SK-N-SH (cell line): Measurements from ENCODE around the gene LYRM7. TPM values are rescaled to one million over a fixed set of nuclear protein-coding genes. Genes with fewer than 3 reads are reported as not detected.

Experiments used
- CTCF ChIA-PET: fragments of 300-600, 350-600 bp; formaldehyde crosslinking; extraction: SDS; loops from one replicate; lab custom pipeline; 2021; lab: Yijun Ruan, JAX
- POLR2A ChIA-PET: fragments of 350-600 bp; sonication (Branson Sonifier 250); formaldehyde crosslinking; extraction: SDS; loops from one replicate; lab custom pipeline; 2020; ENCODE audit warnings: antibody characterized with exemption, inconsistent platforms; lab: Yijun Ruan, JAX
- DNase-seq: peaks from one replicate; pipeline ENCODE4 v3.0.0; 2012
- H2AFZ ChIP-seq: fragments of 200-600 bp; sonication (generic); 2 replicates; pipeline ENCODE4 v1.8.1; 2016; ENCODE audit warnings: antibody characterized with exemption, mild to moderate bottlenecking, low read depth
- H3F3A ChIP-seq: fragments of 200-600 bp; sonication (generic); replicated peaks from 2 replicates; pipeline ENCODE3; 2016; ENCODE audit warnings: antibody characterized with exemption, mild to moderate bottlenecking; ENCODE audit not compliant: insufficient read depth
- H3K27ac ChIP-seq, 2 experiments: fragments of 200-500 bp in 1 of 2; fragments of 200-600 bp in 1 of 2; sonication (Bioruptor generic) in 1 of 2; sonication (generic), shearing (Covaris generic) in 1 of 2; 2 replicates each; pipeline versions ENCODE4 v1.5.1 to v1.6.1; 2014 to 2016; ENCODE audit warnings: low read depth in 2 of 2, inconsistent platforms in 1 of 2, low read length in 1 of 2, mild to moderate bottlenecking in 1 of 2, mixed read lengths in 1 of 2
- H3K27me3 ChIP-seq: fragments of 200-600 bp; sonication (generic), shearing (Covaris generic); 2 replicates; pipeline ENCODE4 v1.6.1; 2016; ENCODE audit warnings: mixed run types; ENCODE audit not compliant: insufficient read depth
- H3K36me3 ChIP-seq, 2 experiments: fragments of 200-500 bp in 1 of 2; fragments of 200-600 bp in 1 of 2; sonication (Bioruptor generic) in 1 of 2; sonication (generic) in 1 of 2; replicated peaks in 1 of 2; 2 replicates each; pipeline versions ENCODE3 to v1.5.1; 2014 to 2016; ENCODE audit warnings: low read length in 1 of 2, mild to moderate bottlenecking in 1 of 2; ENCODE audit not compliant: insufficient read depth in 2 of 2, control insufficient read depth in 1 of 2
- H3K4me1 ChIP-seq, 2 experiments: fragments of 200-500 bp in 1 of 2; fragments of 200-600 bp in 1 of 2; sonication (Bioruptor generic) in 1 of 2; sonication (generic), shearing (Covaris generic) in 1 of 2; 2 replicates each; pipeline versions ENCODE4 v1.5.1 to v1.6.1; 2014 to 2016; ENCODE audit warnings: low read depth in 1 of 2, low read length in 1 of 2, mixed run types in 1 of 2; ENCODE audit not compliant: insufficient read depth in 2 of 2, control insufficient read depth in 1 of 2
- H3K4me2 ChIP-seq: fragments of 200-600 bp; sonication (generic), shearing (Covaris generic); 2 replicates; pipeline ENCODE4 v1.6.1; 2017; ENCODE audit warnings: mixed run types
- H3K4me3 ChIP-seq, 2 experiments: fragments of 200-500 bp in 1 of 2; fragments of 200-600 bp in 1 of 2; sonication (Bioruptor generic) in 1 of 2; sonication (generic), shearing (Covaris generic) in 1 of 2; 2 replicates each; pipeline versions ENCODE4 v1.5.1 to v1.8.1; 2014 to 2016; ENCODE audit warnings: low read depth in 2 of 2, inconsistent platforms in 1 of 2, low read length in 1 of 2, mild to moderate bottlenecking in 1 of 2, mixed read lengths in 1 of 2, moderate library complexity in 1 of 2
- H3K79me2 ChIP-seq: fragments of 200-600 bp; sonication (generic); 2 replicates; pipeline ENCODE4 v1.8.1; 2017; ENCODE audit warnings: mild to moderate bottlenecking; ENCODE audit not compliant: insufficient read depth
- H3K9ac ChIP-seq: fragments of 200-600 bp; sonication (generic); 2 replicates; pipeline ENCODE4 v1.6.1; 2017; ENCODE audit warnings: mixed run types
- H3K9me2 ChIP-seq: fragments of 200-600 bp; sonication (generic); 2 replicates; pipeline ENCODE4 v1.6.1; 2017; ENCODE audit warnings: mixed run types
- H3K9me3 ChIP-seq: fragments of 200-600 bp; sonication (generic); 2 replicates; pipeline ENCODE4 v1.6.1; 2017; ENCODE audit warnings: mixed run types, mild to moderate bottlenecking, moderate library complexity
- H4K20me1 ChIP-seq: fragments of 200-600 bp; sonication (generic); 2 replicates; pipeline ENCODE4 v1.6.1; 2017; ENCODE audit warnings: mild to moderate bottlenecking, mixed run types; ENCODE audit not compliant: insufficient read depth
- CTCF ChIP-seq: fragments of 200-600 bp; sonication (generic); IDR thresholded peaks from 2 replicates; pipeline ENCODE4 v1.6.1; 2017; ENCODE audit warnings: antibody characterized with exemption, mild to moderate bottlenecking, moderate library complexity
- ELF1 ChIP-seq: IDR thresholded peaks from 2 replicates; pipeline ENCODE4 v1.4.0; 2012
- EP300 ChIP-seq, 2 experiments: IDR thresholded peaks; 2 replicates each; pipeline versions ENCODE4 v1.4.0 to v1.6.1; 2012; ENCODE audit warnings: borderline replicate concordance in 1 of 2, low read depth in 1 of 2, low read length in 1 of 2
- EZH2phosphoT487 ChIP-seq: fragments of 200-600 bp; sonication (generic); IDR thresholded peaks from 2 replicates; pipeline ENCODE4 v1.6.1; 2017; ENCODE audit warnings: low read depth, mixed run types, mild to moderate bottlenecking, antibody characterized with exemption, moderate library complexity, borderline replicate concordance
- FOSL2 ChIP-seq: IDR thresholded peaks from 2 replicates; pipeline ENCODE4 v1.4.0; 2012; ENCODE audit warnings: low read depth, mild to moderate bottlenecking, moderate library complexity, borderline replicate concordance
- GABPA ChIP-seq: IDR thresholded peaks from 2 replicates; pipeline ENCODE4 v1.4.0; 2012; ENCODE audit warnings: low read depth, mild to moderate bottlenecking
- JUND ChIP-seq: IDR thresholded peaks from 2 replicates; pipeline ENCODE4 v1.4.0; 2012
- NFIC ChIP-seq: IDR thresholded peaks from 2 replicates; pipeline ENCODE4 v1.4.0; 2012; ENCODE audit warnings: borderline replicate concordance
- POLR2AphosphoS5 ChIP-seq: IDR thresholded peaks from 2 replicates; pipeline ENCODE4 v1.6.1; 2012; ENCODE audit warnings: low read depth, low read length
- RCOR1 ChIP-seq: fragments of 150-350 bp; IDR thresholded peaks from 2 replicates; pipeline ENCODE4 v1.6.1; 2017; ENCODE audit warnings: antibody characterized with exemption, low read length
- RXRA ChIP-seq: IDR thresholded peaks from 2 replicates; pipeline ENCODE4 v1.4.0; 2012; ENCODE audit warnings: low read depth, mild to moderate bottlenecking, borderline replicate concordance
- SIN3A ChIP-seq: IDR thresholded peaks from 2 replicates; pipeline ENCODE4 v1.6.1; 2012; ENCODE audit warnings: low read depth, mild to moderate bottlenecking, low read length, moderate library complexity, borderline replicate concordance
- SMC3 ChIP-seq: IDR thresholded peaks from 2 replicates; pipeline ENCODE4 v1.6.1; 2012; ENCODE audit warnings: low read depth, low read length, improper control_type of control experiment
- TEAD4 ChIP-seq: IDR thresholded peaks from 2 replicates; pipeline ENCODE4 v1.4.0; 2012; ENCODE audit warnings: mild to moderate bottlenecking, borderline replicate concordance; ENCODE audit not compliant: insufficient read depth
- polyA plus RNA-seq, 3 experiments: library from polyadenylated mRNA; depleted of rRNA; stranded (reverse); fragments of >200 nt; gene quantifications; 2 replicates each; pipeline ENCODE4 v1.2.3, GENCODE V29; 2012
- TF ChIP-seq, protein P1 (sequence below): IDR thresholded peaks from 2 replicates; pipeline ENCODE4 v1.4.0; 2012; ENCODE audit warnings: low read depth, borderline replicate concordance
- TF ChIP-seq, protein P2 (sequence below): IDR thresholded peaks from 2 replicates; pipeline ENCODE4 v1.6.1; 2012; ENCODE audit warnings: mild to moderate bottlenecking, low read depth, low read length, moderate library complexity
- TF ChIP-seq, protein P3 (sequence below): fragments of 150-350 bp; IDR thresholded peaks from 2 replicates; pipeline ENCODE4 v1.6.1; 2017; ENCODE audit warnings: antibody characterized with exemption, low read length, low read depth, borderline replicate concordance
- TF ChIP-seq, protein P4 (sequence below): IDR thresholded peaks from 2 replicates; pipeline ENCODE4 v1.4.0; 2012; ENCODE audit warnings: low read depth, borderline replicate concordance

LYRM7 gene
- polyA plus RNA-seq, 1 of the 3 experiments (the other 2 are of a cell fraction) = 1.4 TPM

DNA sequence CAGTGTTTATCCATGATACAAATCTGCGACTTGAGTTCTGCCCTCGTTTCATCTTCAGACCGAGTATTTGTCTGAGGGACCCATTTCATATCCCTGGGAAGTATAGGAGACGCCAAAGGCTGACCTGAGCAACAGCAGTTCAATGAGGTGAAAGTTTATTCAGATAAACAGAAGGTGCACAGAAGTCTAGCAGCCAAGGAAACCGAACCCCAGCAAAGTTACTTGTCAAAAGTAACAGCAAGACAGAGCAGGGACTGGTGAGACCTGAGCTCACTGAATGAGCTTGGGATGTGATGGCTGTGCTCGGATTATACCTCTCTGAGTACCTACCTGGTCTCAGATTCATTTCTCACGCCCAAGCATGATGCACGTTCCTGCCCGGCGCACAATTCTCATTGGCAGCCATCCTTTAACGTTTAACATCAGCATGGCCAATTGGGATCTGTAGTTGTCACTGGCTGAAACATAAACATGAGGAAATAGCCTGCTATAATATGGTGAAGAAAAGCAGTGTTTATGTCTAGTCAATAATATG, 599 bp downstream of the LYRM7 start (continued):
- TF ChIP-seq, protein P1, sequence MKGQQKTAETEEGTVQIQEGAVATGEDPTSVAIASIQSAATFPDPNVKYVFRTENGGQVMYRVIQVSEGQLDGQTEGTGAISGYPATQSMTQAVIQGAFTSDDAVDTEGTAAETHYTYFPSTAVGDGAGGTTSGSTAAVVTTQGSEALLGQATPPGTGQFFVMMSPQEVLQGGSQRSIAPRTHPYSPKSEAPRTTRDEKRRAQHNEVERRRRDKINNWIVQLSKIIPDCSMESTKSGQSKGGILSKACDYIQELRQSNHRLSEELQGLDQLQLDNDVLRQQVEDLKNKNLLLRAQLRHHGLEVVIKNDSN = no peak
- TF ChIP-seq RXRA (no peak), POLR2AphosphoS5 (no peak)

DNA sequence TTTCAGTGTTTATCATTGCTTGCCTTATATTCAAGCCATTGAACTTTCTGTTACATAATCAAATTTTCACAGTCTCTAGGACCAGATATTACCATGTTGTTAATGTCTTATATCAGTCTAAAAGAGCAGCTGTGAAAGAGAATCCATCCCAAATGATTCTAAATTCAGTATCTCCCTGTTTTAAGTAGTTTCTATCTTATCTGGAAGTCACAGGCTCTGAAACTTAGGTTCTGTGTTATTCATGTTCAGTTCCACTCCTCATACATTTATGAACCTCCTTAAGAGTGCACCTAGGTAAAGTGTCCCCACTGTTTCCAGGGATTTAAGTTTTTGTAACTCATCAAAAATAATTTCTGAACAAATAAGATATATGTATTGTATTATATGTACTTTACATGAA, 9.7 kb downstream of the LYRM7 start:
- TF ChIP-seq, protein P2, sequence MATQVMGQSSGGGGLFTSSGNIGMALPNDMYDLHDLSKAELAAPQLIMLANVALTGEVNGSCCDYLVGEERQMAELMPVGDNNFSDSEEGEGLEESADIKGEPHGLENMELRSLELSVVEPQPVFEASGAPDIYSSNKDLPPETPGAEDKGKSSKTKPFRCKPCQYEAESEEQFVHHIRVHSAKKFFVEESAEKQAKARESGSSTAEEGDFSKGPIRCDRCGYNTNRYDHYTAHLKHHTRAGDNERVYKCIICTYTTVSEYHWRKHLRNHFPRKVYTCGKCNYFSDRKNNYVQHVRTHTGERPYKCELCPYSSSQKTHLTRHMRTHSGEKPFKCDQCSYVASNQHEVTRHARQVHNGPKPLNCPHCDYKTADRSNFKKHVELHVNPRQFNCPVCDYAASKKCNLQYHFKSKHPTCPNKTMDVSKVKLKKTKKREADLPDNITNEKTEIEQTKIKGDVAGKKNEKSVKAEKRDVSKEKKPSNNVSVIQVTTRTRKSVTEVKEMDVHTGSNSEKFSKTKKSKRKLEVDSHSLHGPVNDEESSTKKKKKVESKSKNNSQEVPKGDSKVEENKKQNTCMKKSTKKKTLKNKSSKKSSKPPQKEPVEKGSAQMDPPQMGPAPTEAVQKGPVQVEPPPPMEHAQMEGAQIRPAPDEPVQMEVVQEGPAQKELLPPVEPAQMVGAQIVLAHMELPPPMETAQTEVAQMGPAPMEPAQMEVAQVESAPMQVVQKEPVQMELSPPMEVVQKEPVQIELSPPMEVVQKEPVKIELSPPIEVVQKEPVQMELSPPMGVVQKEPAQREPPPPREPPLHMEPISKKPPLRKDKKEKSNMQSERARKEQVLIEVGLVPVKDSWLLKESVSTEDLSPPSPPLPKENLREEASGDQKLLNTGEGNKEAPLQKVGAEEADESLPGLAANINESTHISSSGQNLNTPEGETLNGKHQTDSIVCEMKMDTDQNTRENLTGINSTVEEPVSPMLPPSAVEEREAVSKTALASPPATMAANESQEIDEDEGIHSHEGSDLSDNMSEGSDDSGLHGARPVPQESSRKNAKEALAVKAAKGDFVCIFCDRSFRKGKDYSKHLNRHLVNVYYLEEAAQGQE = no peak
- TF ChIP-seq TEAD4 (no peak), GABPA (no peak), EZH2phosphoT487 (no peak), FOSL2 (no peak), NFIC (no peak), RXRA (no peak), RCOR1 (no peak), JUND (no peak), EP300 (IDR thresholded peaks at IDR 0.05; ENCODE audit: borderline replicate concordance in 1 of 2, low read depth in 1 of 2, low read length in 1 of 2) (no peak), SIN3A (no peak), SMC3 (no peak), CTCF (no peak), ELF1 (no peak)
- TF ChIP-seq, protein P3, sequence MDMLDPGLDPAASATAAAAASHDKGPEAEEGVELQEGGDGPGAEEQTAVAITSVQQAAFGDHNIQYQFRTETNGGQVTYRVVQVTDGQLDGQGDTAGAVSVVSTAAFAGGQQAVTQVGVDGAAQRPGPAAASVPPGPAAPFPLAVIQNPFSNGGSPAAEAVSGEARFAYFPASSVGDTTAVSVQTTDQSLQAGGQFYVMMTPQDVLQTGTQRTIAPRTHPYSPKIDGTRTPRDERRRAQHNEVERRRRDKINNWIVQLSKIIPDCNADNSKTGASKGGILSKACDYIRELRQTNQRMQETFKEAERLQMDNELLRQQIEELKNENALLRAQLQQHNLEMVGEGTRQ = no peak
- TF ChIP-seq, protein P4, sequence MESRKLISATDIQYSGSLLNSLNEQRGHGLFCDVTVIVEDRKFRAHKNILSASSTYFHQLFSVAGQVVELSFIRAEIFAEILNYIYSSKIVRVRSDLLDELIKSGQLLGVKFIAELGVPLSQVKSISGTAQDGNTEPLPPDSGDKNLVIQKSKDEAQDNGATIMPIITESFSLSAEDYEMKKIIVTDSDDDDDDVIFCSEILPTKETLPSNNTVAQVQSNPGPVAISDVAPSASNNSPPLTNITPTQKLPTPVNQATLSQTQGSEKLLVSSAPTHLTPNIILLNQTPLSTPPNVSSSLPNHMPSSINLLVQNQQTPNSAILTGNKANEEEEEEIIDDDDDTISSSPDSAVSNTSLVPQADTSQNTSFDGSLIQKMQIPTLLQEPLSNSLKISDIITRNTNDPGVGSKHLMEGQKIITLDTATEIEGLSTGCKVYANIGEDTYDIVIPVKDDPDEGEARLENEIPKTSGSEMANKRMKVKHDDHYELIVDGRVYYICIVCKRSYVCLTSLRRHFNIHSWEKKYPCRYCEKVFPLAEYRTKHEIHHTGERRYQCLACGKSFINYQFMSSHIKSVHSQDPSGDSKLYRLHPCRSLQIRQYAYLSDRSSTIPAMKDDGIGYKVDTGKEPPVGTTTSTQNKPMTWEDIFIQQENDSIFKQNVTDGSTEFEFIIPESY = no peak
- Histone ChIP-seq H3K9me3 (no peaks in the 10 kb centered on the region), H3K9ac (no peak overlapping the region), H3K9me2 (no peaks in the 10 kb centered on the region), H3K4me3 (no peak overlapping the region), H3K27ac (no peak overlapping the region), H3K4me1 (no peaks in the 10 kb centered on the region), H3F3A (peaks cover 3% of the 10 kb centered on the region), H3K36me3 (peaks cover 0 to 3% of the 10 kb centered on the region in 2 experiments), H4K20me1 (no peaks in the 10 kb centered on the region), H3K4me2 (no peak overlapping the region), H2AFZ (no peak overlapping the region), H3K27me3 (no peaks in the 10 kb centered on the region), H3K79me2 (no peaks in the 10 kb centered on the region)
- POLR2A ChIA-PET = no interaction called here
- DNase-seq = no peak
- CTCF ChIA-PET = interaction anchor here (0.8 kb wide), 1 partner anchor 243 kb away, joined by 3 read pairs; no protein-coding TSS in a partner anchor
